HG03135 (cell line): ENCODE measurements around the gene ANKRD52.
A peak's percentile ranks its signal among the peaks of the same experiment; 100 is the strongest.
"Not testable (repeated sequence)": the region's sequence is repeated elsewhere in the genome, so short reads cannot be mapped to it uniquely, and the experiment has no call there.

Experiments
- ATAC-seq: cut with Tn5 transposase; IDR thresholded peaks from one replicate; pipeline ENCODE4 v1.9.1; 2021; ENCODE audit warnings: mild to moderate bottlenecking, moderate library complexity; ENCODE audit not compliant: unreplicated experiment

The ANKRD52 gene

DNA sequence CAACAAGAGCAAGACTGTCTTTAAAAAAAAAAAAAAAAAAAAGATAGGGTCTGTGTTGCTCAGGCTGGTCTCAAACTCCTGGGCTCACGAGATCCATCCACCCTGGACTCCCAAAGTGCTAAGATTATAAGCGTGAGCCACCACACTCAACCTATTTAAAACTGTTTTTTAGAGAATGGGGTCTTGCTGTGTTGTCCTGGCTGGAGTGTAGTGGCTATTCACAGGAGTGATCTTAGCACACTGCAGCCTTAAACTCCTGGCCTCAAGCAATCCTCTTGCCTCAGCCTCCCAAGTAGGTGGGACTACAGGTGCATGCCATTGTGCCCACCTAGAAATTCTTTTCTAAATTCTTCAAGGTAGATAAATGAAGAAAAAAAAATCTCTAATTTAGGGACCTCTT, 16.1 kb upstream of the ANKRD52 start:
- no peak for ATAC-seq

DNA sequence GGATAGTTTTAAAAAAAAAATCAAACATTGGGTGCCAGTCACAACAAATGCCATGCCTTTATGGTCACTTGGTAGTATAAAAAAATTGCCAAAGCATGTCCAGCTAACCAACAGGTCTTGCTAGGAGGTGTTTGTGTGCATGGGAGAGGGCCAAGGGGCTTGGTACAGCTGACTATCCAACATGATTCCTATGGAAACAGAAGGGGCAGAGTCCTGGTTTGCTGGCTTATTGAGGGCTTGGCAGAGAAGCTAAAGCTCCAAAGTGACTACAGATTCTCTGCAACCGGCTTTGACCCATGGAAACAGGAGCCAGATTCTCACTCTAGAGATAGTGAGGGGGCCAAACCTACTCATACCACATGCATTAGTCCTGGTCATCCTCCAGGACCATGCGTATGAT, 14.3 kb upstream of the ANKRD52 start:
- ATAC-seq: not testable (repeated sequence)

DNA sequence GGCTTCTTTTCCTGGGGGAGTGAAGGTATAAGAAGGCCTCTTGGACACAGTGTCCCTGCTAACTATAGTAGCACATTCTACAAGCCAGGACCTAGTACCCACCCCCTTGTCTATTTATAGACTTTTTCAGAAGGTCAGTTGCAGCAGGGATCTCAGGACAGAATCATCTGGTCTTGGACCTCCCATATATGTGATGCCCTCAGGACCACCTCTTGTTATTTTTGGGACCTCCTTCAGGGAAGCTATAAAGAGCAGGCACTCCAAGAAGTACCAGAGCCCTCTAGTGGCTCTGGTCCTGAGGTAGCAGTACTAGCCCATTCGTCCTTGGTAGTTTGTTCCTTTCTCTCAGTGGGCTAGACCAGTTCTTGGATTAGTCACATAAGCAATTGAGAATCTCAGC, 12.8 kb upstream of the ANKRD52 start:
- no peak for ATAC-seq

DNA sequence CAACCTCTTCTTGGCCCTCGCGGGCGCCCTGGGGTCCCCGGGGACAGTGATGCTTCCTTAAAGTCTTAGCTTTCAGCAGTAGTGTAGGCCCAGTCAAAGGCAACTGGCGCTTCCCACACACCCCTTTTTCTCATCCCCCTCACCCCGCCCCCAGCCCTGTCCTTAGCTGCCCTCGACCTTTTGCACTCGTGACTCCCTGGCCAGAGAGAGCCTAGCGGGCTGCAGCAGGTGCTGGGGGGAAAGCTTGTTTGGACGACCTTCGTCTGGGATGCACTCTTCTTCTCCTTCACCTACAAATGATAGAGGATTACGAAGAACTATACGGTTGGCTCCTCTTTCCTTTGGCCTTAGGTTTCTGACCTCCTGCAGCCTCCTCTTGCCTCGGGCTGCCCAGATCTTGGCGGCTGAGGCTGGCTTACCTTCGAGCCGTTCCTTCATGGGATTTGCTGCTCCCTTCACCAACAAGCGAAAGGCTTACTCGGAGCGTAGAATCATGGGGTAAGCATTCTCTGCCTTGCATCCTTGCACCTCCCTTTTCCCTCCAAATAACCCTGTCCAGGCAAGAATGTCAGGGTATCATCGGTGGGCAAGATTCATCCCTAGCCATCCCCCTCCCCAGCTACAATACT, 9.4 kb upstream of the ANKRD52 start:
- ATAC-seq: peak; percentile 20

DNA sequence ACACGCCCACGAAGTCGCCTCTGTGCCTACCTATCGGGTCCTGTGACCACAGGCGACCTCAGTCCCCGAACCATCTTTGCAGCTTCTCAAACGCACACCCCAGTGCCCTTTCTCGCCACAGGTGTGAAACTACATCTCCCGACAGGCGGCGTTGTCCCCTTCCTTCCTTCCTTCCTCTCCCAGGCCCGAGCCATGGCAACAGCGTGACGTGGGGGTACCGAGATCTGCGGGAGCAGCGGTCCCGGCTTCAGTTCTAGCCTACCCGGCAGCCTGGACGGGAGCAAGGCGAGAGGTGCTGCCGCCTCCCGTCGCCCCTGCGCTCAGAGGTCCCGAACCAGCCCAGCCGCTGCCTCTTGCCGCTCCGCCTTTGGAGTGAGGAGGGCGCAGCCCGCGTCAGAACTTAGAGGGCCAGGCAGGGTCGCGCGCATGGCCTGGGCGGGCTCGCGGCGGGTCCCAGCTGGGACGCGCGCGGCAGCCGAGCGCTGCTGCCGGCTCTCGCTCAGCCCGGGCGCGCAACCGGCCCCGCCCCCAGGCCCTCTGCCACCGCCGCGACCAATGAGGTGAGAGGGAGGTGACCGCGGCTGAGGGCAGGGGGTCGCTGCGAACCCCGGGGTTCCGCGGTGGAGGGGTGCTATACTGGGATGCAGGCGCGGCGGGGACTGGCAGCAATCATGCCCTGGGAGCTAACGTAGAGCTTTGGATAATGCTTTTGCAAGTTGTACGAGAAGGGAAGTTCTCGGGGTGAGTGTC, 8.7 kb upstream of the ANKRD52 start, which contains the start of gene COQ10A:
Gene COQ10A (plus strand): TSS at position 250 of the 750 bp plus-strand sequence. CDS start 177 bp downstream, at position 427.
- peak; percentile 91 for ATAC-seq

DNA sequence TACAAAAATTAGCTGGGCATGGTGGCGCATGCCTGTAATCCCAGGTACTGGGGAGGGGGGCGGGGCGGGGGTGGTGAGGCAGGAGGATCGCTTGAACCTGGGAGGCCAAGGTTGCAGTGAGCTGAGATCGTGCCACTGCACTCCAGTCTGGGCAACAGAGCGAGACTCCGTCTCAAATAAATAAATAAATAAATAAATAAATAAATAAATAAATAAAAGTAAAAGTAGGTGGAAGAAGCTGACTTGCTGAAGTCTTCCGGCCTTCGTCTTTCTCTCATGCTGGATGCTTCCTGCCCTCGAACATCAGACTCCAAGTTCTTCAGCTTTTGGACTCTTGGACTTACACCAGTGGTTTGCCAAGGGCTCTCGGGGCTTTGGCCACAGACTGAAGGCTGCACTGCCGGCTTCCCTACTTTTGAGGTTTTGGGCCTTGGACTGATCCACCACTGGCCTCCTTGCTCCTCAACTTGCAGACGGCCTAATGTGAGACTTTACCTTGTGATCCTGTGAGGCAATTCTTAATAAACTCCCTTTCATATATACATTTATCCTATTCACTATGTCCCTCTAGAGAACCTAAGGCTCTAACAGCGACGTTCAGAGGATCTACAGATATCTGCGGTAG, 8.0 kb upstream of the ANKRD52 start:
- ATAC-seq: not testable (repeated sequence)

DNA sequence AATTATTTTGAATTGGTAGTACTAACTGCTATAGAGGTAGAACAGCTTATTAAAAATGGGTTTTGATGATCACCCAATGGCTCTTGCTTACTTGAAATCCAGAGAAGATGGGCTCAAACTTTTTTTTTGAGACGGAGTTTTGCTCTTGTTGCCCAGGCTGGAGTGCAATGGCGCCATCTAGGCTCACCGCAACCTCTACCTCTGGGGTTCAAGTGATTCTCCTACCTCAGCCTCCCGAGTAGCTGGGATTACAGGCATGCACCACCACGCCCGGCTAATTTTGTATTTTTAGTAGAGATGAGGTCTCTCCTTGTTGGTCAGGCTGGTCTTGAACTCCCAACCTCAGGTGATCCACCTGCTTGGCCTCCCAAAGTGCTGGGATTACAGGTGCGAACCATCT, 4.8 kb upstream of the ANKRD52 start:
- ATAC-seq: not testable (repeated sequence)

DNA sequence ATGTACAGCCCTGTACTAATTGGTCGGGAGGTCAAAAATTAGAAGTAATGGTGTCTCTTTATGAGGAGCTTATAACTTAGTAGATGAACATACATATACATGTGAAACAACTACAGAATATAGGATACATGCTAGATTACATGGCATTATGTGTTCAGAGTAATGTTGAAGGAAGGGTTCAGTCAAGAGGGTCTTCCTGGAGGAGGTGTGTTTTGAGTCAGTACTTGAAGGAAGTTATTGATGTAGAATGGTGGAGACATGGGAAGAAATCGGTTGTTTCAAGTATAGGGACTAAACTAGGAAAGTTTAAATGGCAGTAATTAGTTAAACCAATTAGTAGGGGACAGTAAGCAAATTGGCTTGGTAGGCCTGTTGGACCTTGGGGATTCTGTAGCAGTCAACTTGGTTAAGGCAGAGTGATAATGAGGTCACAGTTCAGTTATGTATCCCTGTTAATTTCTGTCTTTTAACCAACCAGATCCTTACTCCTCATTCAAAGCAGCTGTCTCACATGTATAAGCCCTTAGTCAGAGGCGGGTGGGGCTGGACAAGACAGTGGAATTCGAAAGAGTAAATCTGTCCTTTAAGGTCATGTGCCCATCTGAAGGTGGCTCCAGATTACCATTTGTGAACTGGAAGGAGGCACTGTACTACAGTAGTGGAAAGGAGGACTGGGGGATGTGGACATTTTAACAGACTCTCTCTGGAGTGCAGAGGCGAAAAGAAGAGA, 3.5 kb upstream of the ANKRD52 start:
- ATAC-seq: no peak

DNA sequence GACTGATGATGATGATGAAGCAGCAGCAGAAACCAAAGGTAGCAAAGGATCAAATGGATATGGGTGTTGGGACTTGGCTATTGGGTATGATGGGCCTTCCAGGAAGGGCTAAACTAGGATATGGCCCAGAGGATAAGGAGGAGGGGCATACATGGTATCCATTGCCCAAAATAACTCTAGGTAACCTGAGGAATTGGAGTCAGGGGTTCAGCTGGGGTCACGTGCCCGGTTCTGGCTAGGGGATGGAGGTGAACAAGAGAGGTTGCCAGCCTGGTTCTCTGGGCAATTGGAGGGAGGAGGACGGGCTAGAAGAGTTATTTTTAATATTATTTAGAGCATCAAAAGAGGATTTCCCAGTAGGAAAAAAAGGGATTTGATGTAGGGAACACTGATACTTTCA, 2.7 kb upstream of the ANKRD52 start:
- no peak for ATAC-seq

DNA sequence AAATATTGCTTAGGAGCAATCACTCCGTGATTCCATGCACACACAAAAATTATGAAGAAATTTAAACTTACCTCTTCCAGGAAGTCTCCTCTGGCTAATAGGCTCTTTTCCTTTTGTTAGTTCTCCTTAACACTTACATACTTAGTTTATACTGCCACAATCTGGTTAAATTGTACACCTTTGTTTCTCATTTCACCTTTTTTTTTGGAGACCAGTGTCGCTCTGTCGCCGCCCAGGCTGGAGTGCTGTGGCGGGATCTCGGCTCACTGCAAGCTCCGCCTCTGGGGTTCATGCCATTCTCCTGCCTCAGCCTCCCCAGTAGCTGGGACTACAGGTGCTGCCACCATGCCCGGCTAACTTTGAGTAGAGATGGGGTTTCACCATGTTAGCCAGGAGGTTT, 2.2 kb upstream of the ANKRD52 start:
- no peak for ATAC-seq

DNA sequence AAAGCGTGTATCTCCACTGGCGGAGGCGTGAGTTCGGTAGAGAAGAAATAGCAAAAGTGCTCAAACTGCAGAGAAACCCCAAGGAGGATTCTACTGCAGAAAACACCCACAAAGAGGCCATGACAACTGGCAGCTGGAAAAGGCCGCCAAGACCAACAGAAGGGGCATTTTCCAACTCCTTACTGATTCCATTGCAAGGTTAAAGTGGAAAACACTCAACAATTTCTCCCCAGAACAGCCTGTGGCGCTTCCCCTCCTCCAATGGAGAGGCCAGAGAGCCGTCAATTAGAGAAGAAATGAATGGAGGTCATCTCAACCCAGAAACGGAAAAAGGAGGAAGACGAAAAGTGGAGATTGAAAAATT, 618 bp upstream of the ANKRD52 start:
- ATAC-seq: no peak

DNA sequence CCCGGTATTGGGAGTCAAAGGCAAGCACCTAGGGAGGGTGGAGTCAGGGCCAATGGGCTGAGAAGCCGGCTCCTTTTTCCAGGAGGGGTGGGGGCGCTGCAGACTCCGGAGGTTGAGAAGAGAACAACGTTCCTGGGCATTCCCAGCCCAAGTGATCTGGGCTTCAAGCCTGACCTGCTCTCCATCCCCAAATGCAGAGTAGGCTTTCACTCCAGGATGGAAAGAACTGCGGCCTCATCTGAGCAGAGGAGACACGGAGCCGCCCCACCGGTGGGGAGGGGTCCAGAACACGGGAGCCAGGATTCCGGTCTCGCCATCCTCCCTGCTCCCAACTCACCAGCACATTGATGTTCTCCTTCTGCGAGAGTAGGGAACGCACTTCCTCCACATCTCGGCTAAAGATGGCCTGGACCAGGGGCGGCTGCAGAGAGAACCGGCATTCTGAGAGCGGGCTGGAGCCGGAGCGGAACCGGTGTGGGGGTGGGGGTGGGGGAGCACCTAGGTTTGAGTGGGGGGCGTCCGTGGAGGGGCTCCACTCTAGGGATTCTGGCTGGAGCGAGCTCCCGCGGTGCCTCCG, 605 bp downstream of the ANKRD52 start:
- peak; percentile 9 for ATAC-seq

DNA sequence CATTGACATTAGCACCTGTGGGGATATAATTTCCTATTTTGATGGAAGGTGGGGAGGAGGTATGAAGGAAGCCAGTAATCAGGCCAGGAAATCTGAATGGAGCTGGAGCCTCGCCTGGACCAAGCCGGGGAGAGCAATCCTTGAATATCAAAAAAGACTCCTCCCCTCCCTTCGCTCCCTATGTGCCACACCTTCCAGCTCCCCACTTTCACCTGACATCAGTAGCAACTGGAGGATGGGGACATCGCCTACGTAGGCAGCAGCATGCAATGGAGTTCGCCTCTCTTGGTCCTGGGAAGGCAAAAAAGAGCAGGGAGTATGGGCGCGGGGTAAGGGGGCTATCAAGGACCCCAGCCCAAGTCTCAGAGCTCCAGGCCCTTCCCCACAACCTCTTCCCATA, 1.1 kb downstream of the ANKRD52 start:
- ATAC-seq: no peak

DNA sequence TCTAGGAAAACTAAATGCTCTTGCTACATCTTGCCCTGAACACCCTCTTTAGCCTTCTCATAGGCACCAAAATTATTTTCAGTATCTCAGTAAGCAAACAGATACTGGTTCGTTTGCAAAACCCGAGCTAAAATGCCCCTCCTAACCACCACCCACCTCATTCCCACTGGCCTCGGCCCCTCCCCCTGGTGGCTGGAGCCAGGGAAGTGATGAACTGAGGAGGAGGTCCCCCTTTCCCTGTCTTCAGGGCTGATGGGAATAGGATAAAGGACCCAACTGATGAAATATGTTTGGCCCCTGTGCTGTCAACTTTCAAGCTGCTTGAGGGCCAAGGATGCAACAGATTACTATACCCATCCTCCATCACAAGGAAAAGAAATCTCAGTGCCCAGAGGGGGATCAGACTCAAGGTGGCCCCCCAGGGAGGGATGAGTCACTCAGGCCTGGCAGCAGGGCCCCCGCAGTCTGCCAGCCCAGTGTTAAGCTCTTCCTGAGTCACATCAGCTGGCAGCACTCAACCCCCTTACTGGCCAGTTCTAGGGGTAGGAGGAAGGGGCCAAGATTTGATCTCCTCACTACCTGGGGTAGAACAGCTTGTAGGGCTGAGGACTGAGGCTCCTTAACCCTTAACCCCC, 1.7 kb downstream of the ANKRD52 start:
- no peak for ATAC-seq

DNA sequence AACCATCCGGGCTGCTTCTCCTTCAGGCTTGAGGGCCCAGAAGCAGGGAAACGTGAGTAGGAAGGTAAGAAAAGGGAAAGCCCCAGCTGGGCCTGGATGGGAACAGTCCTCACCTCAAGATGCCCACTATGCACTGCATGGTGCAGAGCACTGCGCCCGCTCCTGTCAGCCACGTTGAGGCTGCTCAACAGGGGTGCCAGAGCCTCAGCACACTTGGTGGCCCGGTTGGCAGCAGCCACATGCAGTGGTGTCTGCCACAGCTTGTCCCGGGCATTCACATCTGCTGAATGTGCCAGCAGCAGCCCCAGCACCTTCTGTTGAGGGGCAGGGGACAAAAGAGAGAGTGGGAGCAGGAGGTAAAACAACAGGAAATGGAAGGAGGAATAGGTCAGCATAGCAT, 2.5 kb downstream of the ANKRD52 start:
- ATAC-seq: no peak

DNA sequence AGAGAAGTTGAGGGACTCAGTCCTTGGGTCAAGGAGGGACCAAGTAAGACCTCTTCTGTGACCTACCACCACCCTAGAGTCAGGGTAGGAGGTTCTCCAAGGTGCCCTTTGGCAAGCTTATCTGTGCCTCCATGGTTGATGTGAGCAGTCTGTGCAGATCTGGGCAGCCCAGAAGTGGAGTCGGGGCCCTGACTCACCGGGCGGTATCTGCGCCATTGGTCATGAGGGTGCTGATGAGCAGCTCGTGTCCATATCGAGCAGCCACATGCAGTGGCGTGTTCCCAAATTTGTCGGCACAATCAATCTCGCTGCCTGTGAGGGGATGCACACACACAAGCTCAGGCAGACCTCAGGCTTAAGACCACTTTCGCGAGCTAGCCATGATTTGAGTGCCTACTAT, 5.1 kb downstream of the ANKRD52 start:
- no peak for ATAC-seq

DNA sequence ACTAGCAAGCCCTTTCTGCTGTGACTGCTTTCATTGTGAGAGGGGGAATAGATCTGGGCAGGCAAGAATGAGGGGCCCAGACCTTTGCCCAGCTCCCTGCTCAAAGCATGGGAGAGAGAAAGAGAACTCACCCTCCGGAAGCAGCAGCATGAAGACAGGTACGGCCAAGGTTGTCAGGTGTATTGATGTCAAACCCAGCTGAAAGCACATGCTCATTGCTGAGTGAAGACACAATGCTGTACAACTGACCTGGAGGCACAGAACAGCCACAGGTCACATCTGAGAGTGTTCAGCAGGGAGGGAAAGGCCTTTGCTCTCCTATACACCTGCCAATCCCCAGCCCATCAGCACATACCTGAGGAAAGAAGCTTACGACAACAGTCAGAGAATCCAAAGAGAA, 5.5 kb downstream of the ANKRD52 start:
- no peak for ATAC-seq

DNA sequence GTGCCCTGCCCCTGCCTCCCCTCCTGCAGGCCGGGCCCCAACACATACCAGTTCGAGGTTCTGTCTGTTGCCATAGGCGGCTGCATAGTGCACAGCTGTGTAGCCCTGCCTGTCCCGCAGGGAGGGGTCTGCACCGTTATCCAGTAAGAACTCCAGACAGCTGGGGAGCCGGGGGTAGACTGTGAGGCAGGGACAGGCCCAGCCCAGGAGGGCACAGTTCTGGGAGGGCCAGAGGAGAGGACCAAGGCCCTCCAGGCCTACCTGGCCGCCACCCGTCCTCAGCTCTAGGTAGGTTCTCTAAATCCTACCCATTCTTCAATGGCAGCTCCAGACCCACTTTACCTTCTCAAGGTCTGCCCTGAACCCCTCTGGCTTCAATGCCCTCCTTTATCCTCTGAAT, 9.5 kb downstream of the ANKRD52 start:
- no peak for ATAC-seq

DNA sequence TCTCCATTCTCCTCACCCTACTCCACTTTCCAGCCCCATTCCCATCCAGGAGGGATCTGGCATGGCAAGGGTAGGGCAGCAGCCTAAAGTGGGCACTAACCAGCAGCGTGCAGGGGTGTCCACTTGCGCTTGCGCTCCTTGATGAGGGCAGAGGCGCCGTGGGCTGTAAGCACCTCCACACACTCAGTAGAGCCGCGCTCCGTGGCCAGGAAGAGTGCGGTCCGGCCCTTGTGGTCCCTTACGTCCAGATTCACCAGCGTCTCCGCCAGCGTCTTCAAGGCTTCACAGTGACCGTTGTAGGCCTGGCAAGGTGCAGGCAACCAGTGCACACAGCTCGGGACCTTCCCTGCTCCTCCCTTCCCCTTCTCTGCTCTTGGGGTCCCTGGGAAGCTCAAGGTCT, 10.3 kb downstream of the ANKRD52 start:
- ATAC-seq: no peak

DNA sequence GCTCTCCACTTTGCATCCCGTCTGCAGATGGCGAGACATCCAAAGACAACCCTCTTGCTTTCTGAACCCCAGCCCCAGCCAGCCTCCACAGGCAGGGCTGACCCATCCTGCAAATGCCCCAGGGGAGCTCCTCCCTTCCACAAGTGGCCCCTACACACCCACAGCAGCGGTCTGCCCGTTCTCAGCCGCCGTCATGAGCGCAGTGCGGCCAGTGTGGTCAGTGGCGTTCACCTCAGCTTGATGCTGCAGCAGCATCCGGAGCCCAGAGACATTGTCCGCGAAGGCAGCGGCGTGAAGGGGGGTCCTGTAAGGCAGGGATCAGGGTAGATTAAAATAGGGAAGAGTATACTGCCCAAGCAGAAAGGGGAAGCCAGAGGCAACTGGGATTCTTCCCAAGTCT, 13.7 kb downstream of the ANKRD52 start:
- ATAC-seq: no peak

DNA sequence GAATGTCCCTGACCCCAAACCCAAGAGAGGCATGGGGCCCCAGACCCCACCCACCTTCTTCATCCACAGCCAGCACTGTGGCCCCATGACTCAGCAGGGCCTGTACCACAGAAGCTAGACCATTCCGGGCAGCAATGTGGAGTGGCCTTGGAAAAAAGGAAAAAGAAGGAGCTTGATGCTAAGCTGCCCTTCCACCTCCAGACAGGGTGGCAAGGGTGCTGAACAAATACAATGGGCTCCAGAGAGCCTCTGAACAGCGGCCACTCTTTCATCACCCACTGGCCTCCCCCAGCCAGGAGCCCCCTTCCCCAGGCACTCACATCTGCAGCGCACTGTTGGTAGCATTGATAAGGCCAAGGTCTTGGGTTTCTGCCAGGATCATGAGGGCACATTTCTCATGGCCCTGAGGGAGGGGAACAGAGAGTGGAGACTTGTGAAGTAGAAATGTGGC, 14.4 kb downstream of the ANKRD52 start:
- no peak for ATAC-seq
